ENCODE measurements around the gene CRYGS. TPM values are rescaled to one million over a fixed set of nuclear protein-coding genes. Genes with fewer than 3 reads are reported as not detected.

The CRYGS gene
- total RNA-seq, 2 donors from 2014 or later = 3.6 to 5.9 TPM

DNA sequence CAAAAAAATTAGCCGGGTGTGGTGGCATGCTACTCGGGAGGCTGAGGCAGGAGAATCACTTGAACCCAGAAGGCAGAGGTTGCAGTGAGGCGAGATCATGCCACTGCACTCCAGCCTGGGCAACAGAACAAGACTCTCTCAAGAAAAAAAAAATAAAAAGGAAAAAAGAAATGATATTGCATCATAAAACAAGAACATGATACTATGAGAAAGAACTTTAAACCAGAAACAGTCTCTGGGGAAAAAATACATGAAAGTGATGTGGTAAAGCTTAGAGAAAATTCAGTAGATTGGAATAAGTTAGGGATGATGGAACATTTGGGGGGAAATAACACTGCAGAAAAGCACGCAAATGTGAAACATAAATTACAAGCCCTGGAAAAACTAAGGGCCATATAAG, 54.7 kb downstream of the CRYGS start:
- Histone ChIP-seq H3K27me3 (no peaks in the 10 kb centered on the region), H3K36me3 (replicated peaks in 1 of 2; ENCODE audit: insufficient read depth in 1 of 2, low read depth in 2 of 2) (no peaks in the 10 kb centered on the region), H3K9me3 (no peaks in the 10 kb centered on the region), H3K27ac (no peak overlapping the region), H3K4me3 (no peak overlapping the region), H3K4me1 (peaks cover under 1% of the 10 kb centered on the region)
- TF ChIP-seq, protein P1, sequence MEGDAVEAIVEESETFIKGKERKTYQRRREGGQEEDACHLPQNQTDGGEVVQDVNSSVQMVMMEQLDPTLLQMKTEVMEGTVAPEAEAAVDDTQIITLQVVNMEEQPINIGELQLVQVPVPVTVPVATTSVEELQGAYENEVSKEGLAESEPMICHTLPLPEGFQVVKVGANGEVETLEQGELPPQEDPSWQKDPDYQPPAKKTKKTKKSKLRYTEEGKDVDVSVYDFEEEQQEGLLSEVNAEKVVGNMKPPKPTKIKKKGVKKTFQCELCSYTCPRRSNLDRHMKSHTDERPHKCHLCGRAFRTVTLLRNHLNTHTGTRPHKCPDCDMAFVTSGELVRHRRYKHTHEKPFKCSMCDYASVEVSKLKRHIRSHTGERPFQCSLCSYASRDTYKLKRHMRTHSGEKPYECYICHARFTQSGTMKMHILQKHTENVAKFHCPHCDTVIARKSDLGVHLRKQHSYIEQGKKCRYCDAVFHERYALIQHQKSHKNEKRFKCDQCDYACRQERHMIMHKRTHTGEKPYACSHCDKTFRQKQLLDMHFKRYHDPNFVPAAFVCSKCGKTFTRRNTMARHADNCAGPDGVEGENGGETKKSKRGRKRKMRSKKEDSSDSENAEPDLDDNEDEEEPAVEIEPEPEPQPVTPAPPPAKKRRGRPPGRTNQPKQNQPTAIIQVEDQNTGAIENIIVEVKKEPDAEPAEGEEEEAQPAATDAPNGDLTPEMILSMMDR (IDR thresholded peaks at IDR 0.05) = no peak
- no peak for TF ChIP-seq POLR2A (IDR thresholded peaks at IDR 0.05)
- ATAC-seq = no peak
- WGBS, 2 donors = 79 to 96% methylated on average over 4 of the region's 4 CpGs
- intact Hi-C loops (cut with DNase I) = no loop called here
- DNase-seq = no peak

Other genes with a start within 250 kb of the CRYGS start
- gene DGKG, start 182.1 kb downstream of the CRYGS start, total RNA-seq = 10 to 100 TPM in 1 of 2 donors, under 1 TPM in 1; 0.78 to 16.2 TPM
- gene TBCCD1, start 23.0 kb upstream of the CRYGS start, total RNA-seq = 10 to 100 TPM in 1 of 2 donors, 1 to 10 TPM in 1; 4.0 to 14.0 TPM
- 10 to 100 TPM; 38.9 to 76.5 TPM for gene DNAJB11, start 26.3 kb upstream of the CRYGS start, total RNA-seq
- not detected for gene AHSG, start 68.7 kb upstream of the CRYGS start, total RNA-seq
- not detected for gene FETUB, start 96.0 kb upstream of the CRYGS start, total RNA-seq
- not detected for gene HRG, start 121.6 kb upstream of the CRYGS start, total RNA-seq
- gene KNG1, start 173.0 kb upstream of the CRYGS start, total RNA-seq = not detected
- gene EIF4A2, start 239.2 kb upstream of the CRYGS start, total RNA-seq = 100 to 1,000 TPM; 222 to 424 TPM

All from body of pancreas (tissue), 4 donors.